SK-N-MC (cell line): ENCODE measurements around the gene HADHA.

Experiments used
- EZH2 ChIP-seq: fragments of 200-600 bp; sonication (generic); IDR thresholded peaks from one replicate; pipeline ENCODE4 v1.6.1; 2017; ENCODE audit warnings: antibody characterized with exemption
- POLR2AphosphoS5 ChIP-seq: IDR thresholded peaks from 2 replicates; pipeline ENCODE4 v1.6.1; 2012; ENCODE audit warnings: mild to moderate bottlenecking, low read depth, low read length, borderline replicate concordance

GRCh38 chr2:26268213-26268612, 23.8 kb upstream of the HADHA start:
- TF ChIP-seq EZH2, result no peak
- TF ChIP-seq POLR2AphosphoS5, result no peak
